Measurements from ENCODE around the gene PPP1R14C.

PPP1R14C gene

GRCh38 chr6:150212778-150213177, 69.9 kb downstream of the PPP1R14C start:
- TF ChIP-seq CTCF (IDR thresholded peaks at IDR 0.05; ENCODE audit: low read length, missing control alignments): no peak
- no peak overlapping the region for H3K4me3 ChIP-seq (replicated peaks; ENCODE audit: low read depth, low read length)
- DNase-seq (ENCODE audit: low read depth): no peak

GRCh38 chr6:150213301-150213700, 70.5 kb downstream of the PPP1R14C start:
- H3K4me3 ChIP-seq (replicated peaks; ENCODE audit: low read depth, low read length): no peak overlapping the region
- DNase-seq (ENCODE audit: low read depth): no peak
- no peak for TF ChIP-seq CTCF (IDR thresholded peaks at IDR 0.05; ENCODE audit: low read length, missing control alignments)

- H3K4me3 ChIP-seq (replicated peaks; ENCODE audit: low read depth, low read length): no peak overlapping the region
- TF ChIP-seq CTCF (IDR thresholded peaks at IDR 0.05; ENCODE audit: low read length, missing control alignments): no peak
- DNase-seq (ENCODE audit: low read depth): no peak
Measured at GRCh38 chr6:150214310-150214709, 71.5 kb downstream of the PPP1R14C start.

GRCh38 chr6:150220634-150221551, 78.0 kb downstream of the PPP1R14C start:
- no peak overlapping the region for H3K4me3 ChIP-seq (replicated peaks; ENCODE audit: low read depth, low read length)
- no peak for DNase-seq (ENCODE audit: low read depth)
- no peak for TF ChIP-seq CTCF (IDR thresholded peaks at IDR 0.05; ENCODE audit: low read length, missing control alignments)

GRCh38 chr6:150224820-150225219, 82.0 kb downstream of the PPP1R14C start:
- no peak for DNase-seq (ENCODE audit: low read depth)
- TF ChIP-seq CTCF (IDR thresholded peaks at IDR 0.05; ENCODE audit: low read length, missing control alignments): no peak
- no peak overlapping the region for H3K4me3 ChIP-seq (replicated peaks; ENCODE audit: low read depth, low read length)

GRCh38 chr6:150227281-150227680, 84.4 kb downstream of the PPP1R14C start:
- TF ChIP-seq CTCF (IDR thresholded peaks at IDR 0.05; ENCODE audit: low read length, missing control alignments): no peak
- no peak overlapping the region for H3K4me3 ChIP-seq (replicated peaks; ENCODE audit: low read depth, low read length)
- DNase-seq (ENCODE audit: low read depth): no peak

Measured in fibroblast of pulmonary artery (primary cell).